GM21717 (cell line): ENCODE measurements around the gene RPUSD2.

Experiments used
- ATAC-seq: cut with Tn5 transposase; IDR thresholded peaks from one replicate; pipeline ENCODE4 v1.9.1; 2021; ENCODE audit warnings: mild to moderate bottlenecking, moderate library complexity; ENCODE audit not compliant: unreplicated experiment

The RPUSD2 gene

GRCh38 chr15:40613080-40613479 lies 44.0 kb downstream of the RPUSD2 start:
- no peak for ATAC-seq

GRCh38 chr15:40618023-40618422 lies 48.9 kb downstream of the RPUSD2 start:
- no peak for ATAC-seq

- no peak for ATAC-seq
Measured at GRCh38 chr15:40618906-40619305, 49.8 kb downstream of the RPUSD2 start.

- ATAC-seq, result no peak
Measured at GRCh38 chr15:40623361-40623760, 54.3 kb downstream of the RPUSD2 start.
